Measurements from ENCODE around the gene MMP13.

The MMP13 gene

GRCh38 chr11:102929166-102929565, 26.4 kb downstream of the MMP13 start:
- peaks cover 7% of the 10 kb centered on the region for H3K27me3 Mint-ChIP-seq (ENCODE audit: low read depth)
- no peak overlapping the region for H3K4me3 Mint-ChIP-seq
- no peaks in the 10 kb centered on the region for H3K9me3 Mint-ChIP-seq
- no peaks in the 10 kb centered on the region for H3K4me1 Mint-ChIP-seq (ENCODE audit: low read depth)
- no peaks in the 10 kb centered on the region for H3K36me3 Mint-ChIP-seq (ENCODE audit: low read depth)
- no peak overlapping the region for H3K27ac Mint-ChIP-seq
- no peak for DNase-seq (ENCODE audit: low spot score)

- Mint-ChIP-seq H3K9me3 (no peaks in the 10 kb centered on the region), H3K27ac (no peak overlapping the region), H3K4me1 (ENCODE audit: low read depth) (no peaks in the 10 kb centered on the region), H3K4me3 (no peak overlapping the region), H3K36me3 (ENCODE audit: low read depth) (no peaks in the 10 kb centered on the region), H3K27me3 (ENCODE audit: low read depth) (peaks cover 7% of the 10 kb centered on the region)
- no peak for DNase-seq (ENCODE audit: low spot score)
Measured at GRCh38 chr11:102928247-102928646, 27.3 kb downstream of the MMP13 start.

- no peak overlapping the region for H3K27ac Mint-ChIP-seq
- peaks cover 7% of the 10 kb centered on the region for H3K27me3 Mint-ChIP-seq (ENCODE audit: low read depth)
- H3K4me3 Mint-ChIP-seq, result no peak overlapping the region
- DNase-seq (ENCODE audit: low spot score), result no peak
- no peaks in the 10 kb centered on the region for H3K4me1 Mint-ChIP-seq (ENCODE audit: low read depth)
- H3K9me3 Mint-ChIP-seq, result no peaks in the 10 kb centered on the region
- no peaks in the 10 kb centered on the region for H3K36me3 Mint-ChIP-seq (ENCODE audit: low read depth)
Measured at GRCh38 chr11:102927624-102927990, 27.9 kb downstream of the MMP13 start.

- H3K27me3 Mint-ChIP-seq (ENCODE audit: low read depth), result peaks cover 7% of the 10 kb centered on the region
- DNase-seq (ENCODE audit: low spot score), result no peak
- H3K4me3 Mint-ChIP-seq, result no peak overlapping the region
- no peaks in the 10 kb centered on the region for H3K9me3 Mint-ChIP-seq
- no peaks in the 10 kb centered on the region for H3K4me1 Mint-ChIP-seq (ENCODE audit: low read depth)
- H3K36me3 Mint-ChIP-seq (ENCODE audit: low read depth), result no peaks in the 10 kb centered on the region
- H3K27ac Mint-ChIP-seq, result no peak overlapping the region
Measured at GRCh38 chr11:102926961-102927623, 28.4 kb downstream of the MMP13 start.

- no peak overlapping the region for H3K27ac Mint-ChIP-seq
- no peaks in the 10 kb centered on the region for H3K9me3 Mint-ChIP-seq
- no peak for DNase-seq (ENCODE audit: low spot score)
- H3K27me3 Mint-ChIP-seq (ENCODE audit: low read depth), result peaks cover 7% of the 10 kb centered on the region
- H3K4me3 Mint-ChIP-seq, result no peak overlapping the region
- H3K36me3 Mint-ChIP-seq (ENCODE audit: low read depth), result no peaks in the 10 kb centered on the region
- no peaks in the 10 kb centered on the region for H3K4me1 Mint-ChIP-seq (ENCODE audit: low read depth)
Measured at GRCh38 chr11:102926517-102926916, 29.0 kb downstream of the MMP13 start.

GRCh38 chr11:102925988-102926387, 29.5 kb downstream of the MMP13 start:
- DNase-seq (ENCODE audit: low spot score), result no peak
- H3K27ac Mint-ChIP-seq, result no peak overlapping the region
- no peak overlapping the region for H3K4me3 Mint-ChIP-seq
- no peaks in the 10 kb centered on the region for H3K36me3 Mint-ChIP-seq (ENCODE audit: low read depth)
- no peaks in the 10 kb centered on the region for H3K9me3 Mint-ChIP-seq
- no peaks in the 10 kb centered on the region for H3K4me1 Mint-ChIP-seq (ENCODE audit: low read depth)
- peaks cover 5% of the 10 kb centered on the region for H3K27me3 Mint-ChIP-seq (ENCODE audit: low read depth)

GRCh38 chr11:102924851-102925380, 30.6 kb downstream of the MMP13 start:
- DNase-seq (ENCODE audit: low spot score), result no peak
- peaks cover 4% of the 10 kb centered on the region for H3K4me1 Mint-ChIP-seq (ENCODE audit: low read depth)
- H3K4me3 Mint-ChIP-seq, result no peak overlapping the region
- H3K36me3 Mint-ChIP-seq (ENCODE audit: low read depth), result no peaks in the 10 kb centered on the region
- no peaks in the 10 kb centered on the region for H3K9me3 Mint-ChIP-seq
- H3K27me3 Mint-ChIP-seq (ENCODE audit: low read depth), result peaks cover 3% of the 10 kb centered on the region
- H3K27ac Mint-ChIP-seq, result no peak overlapping the region

GRCh38 chr11:102921587-102922220, 33.8 kb downstream of the MMP13 start:
- Mint-ChIP-seq H3K27ac (no peak overlapping the region), H3K4me3 (no peak overlapping the region)

GRCh38 chr11:102920118-102920684, 35.3 kb downstream of the MMP13 start:
- Mint-ChIP-seq H3K27me3 (ENCODE audit: low read depth) (peaks cover 9% of the 10 kb centered on the region), H3K36me3 (ENCODE audit: low read depth) (no peaks in the 10 kb centered on the region), H3K4me1 (ENCODE audit: low read depth) (peaks cover 5% of the 10 kb centered on the region), H3K9me3 (no peaks in the 10 kb centered on the region), H3K4me3 (peak overlapping the region; percentile 39), H3K27ac (no peak overlapping the region)
- no peak for DNase-seq (ENCODE audit: low spot score)

More at GRCh38 chr11:102921587-102922220, 33.8 kb downstream of the MMP13 start:
- no peak for DNase-seq (ENCODE audit: low spot score)
- H3K27me3 Mint-ChIP-seq (ENCODE audit: low read depth), result peaks cover 3% of the 10 kb centered on the region
- H3K36me3 Mint-ChIP-seq (ENCODE audit: low read depth), result no peaks in the 10 kb centered on the region
- H3K4me1 Mint-ChIP-seq (ENCODE audit: low read depth), result peaks cover 5% of the 10 kb centered on the region
- no peaks in the 10 kb centered on the region for H3K9me3 Mint-ChIP-seq

- no peak overlapping the region for H3K27ac Mint-ChIP-seq
- no peak overlapping the region for H3K4me3 Mint-ChIP-seq
Measured at GRCh38 chr11:102915044-102915375, 40.5 kb downstream of the MMP13 start.

GRCh38 chr11:102914238-102915043, 41.1 kb downstream of the MMP13 start:
- Mint-ChIP-seq H3K27me3 (ENCODE audit: low read depth) (peaks cover 11% of the 10 kb centered on the region), H3K4me3 (no peak overlapping the region), H3K9me3 (no peaks in the 10 kb centered on the region), H3K36me3 (ENCODE audit: low read depth) (no peaks in the 10 kb centered on the region), H3K4me1 (ENCODE audit: low read depth) (no peaks in the 10 kb centered on the region), H3K27ac (no peak overlapping the region)
- no peak for DNase-seq (ENCODE audit: low spot score)

More at GRCh38 chr11:102915044-102915375, 40.5 kb downstream of the MMP13 start:
- Mint-ChIP-seq H3K36me3 (ENCODE audit: low read depth) (no peaks in the 10 kb centered on the region), H3K4me1 (ENCODE audit: low read depth) (peaks cover 1% of the 10 kb centered on the region), H3K9me3 (no peaks in the 10 kb centered on the region), H3K27me3 (ENCODE audit: low read depth) (peaks cover 11% of the 10 kb centered on the region)
- DNase-seq (ENCODE audit: low spot score), result no peak

- Mint-ChIP-seq H3K9me3 (no peaks in the 10 kb centered on the region), H3K4me1 (ENCODE audit: low read depth) (no peaks in the 10 kb centered on the region), H3K36me3 (ENCODE audit: low read depth) (no peaks in the 10 kb centered on the region), H3K4me3 (no peak overlapping the region), H3K27me3 (ENCODE audit: low read depth) (peaks cover 11% of the 10 kb centered on the region), H3K27ac (no peak overlapping the region)
- DNase-seq (ENCODE audit: low spot score), result no peak
Measured at GRCh38 chr11:102912482-102912830, 43.1 kb downstream of the MMP13 start.

GRCh38 chr11:102911758-102912481, 43.6 kb downstream of the MMP13 start:
- DNase-seq (ENCODE audit: low spot score), result no peak
- H3K27me3 Mint-ChIP-seq (ENCODE audit: low read depth), result peaks cover 11% of the 10 kb centered on the region
- no peaks in the 10 kb centered on the region for H3K9me3 Mint-ChIP-seq
- H3K27ac Mint-ChIP-seq, result no peak overlapping the region
- no peaks in the 10 kb centered on the region for H3K4me1 Mint-ChIP-seq (ENCODE audit: low read depth)
- H3K36me3 Mint-ChIP-seq (ENCODE audit: low read depth), result no peaks in the 10 kb centered on the region
- H3K4me3 Mint-ChIP-seq, result no peak overlapping the region

All from T-helper 2 cell treated with Interferon-gamma antibody and Interleukin-4, amounts not matched to agents 5 μg/mL and 100 μg/mL, for 36 hours (primary cell).